Skeletal muscle cell (primary cell): ENCODE results near the gene TMC6.
"Not testable (repeated sequence)": the region's sequence is repeated elsewhere in the genome, so short reads cannot be mapped to it uniquely, and the experiment has no call there.

ENCODE experiments used
- DNase-seq: peaks from one replicate; pipeline ENCODE4 v3.0.0-alpha.2; 2010; ENCODE audit warnings: low read depth
- H3K4me3 ChIP-seq: 2 replicates; pipeline ENCODE4 v1.5.1; 2011; ENCODE audit warnings: low read depth, mild to moderate bottlenecking, control low read depth, low read length, moderate library complexity

Gene TMC6

GRCh38 chr17:78095035-78095434 lies 33.5 kb downstream of the TMC6 start:
- no peak for DNase-seq
- H3K4me3 ChIP-seq: no peak overlapping the region

- no peak for DNase-seq
- H3K4me3 ChIP-seq: no peak overlapping the region
Measured at GRCh38 chr17:78092794-78093324, 35.7 kb downstream of the TMC6 start.

DNA sequence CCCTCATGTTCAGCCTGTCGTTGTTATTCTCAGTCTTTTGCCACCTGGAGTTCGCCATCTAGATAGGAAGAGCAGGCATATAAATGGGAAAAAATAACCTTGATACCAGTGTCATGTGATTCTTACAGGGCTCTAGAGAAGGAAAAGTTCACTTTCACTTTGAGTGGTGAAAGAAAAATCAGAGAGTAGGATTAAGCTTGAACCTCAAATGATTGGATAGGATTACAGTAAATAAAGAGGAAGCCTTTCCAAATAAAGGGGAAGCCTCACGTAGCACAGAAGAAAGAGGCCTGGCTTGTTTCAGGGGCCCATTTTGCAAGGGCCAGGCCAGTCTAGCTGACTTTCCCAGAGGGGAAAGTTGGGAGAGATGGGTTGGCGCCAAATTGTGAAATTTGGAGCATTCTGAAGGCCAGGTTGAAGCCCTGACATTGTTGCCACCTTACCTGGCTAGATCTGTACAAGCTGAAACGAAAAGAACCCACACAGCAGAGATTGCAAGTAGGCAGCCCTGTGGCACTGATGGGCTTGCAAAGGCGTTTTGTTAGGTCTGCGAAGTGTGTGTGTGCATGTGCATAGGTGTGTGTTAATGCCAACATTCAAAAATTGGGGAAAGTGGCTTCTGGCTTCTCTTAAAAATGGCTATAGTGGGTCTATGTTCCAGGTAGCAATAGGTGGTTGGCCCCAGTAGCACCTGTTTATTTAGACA lies 38.8 kb downstream of the TMC6 start:
- no peak overlapping the region for H3K4me3 ChIP-seq
- DNase-seq: no peak

DNA sequence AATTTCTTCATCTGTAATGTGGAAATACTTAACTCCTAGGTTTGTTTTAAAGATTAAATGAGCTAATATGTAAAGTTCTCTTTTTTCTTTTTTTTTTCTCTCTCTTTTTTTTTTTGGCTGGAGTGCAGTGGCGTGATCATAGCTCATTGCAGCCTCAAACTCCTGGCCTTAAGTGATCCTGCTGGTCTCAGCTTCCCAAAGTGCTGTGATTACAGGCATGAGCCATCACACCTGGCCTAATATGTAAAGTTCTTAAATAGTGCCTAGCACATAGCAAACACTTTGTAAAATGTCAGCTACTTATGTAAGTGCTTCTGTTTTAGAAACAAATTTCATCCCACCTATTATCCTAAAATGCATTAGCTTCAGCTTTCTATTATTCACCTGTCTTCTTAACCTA lies 40.0 kb downstream of the TMC6 start:
- DNase-seq: no peak
- no peak overlapping the region for H3K4me3 ChIP-seq

DNA sequence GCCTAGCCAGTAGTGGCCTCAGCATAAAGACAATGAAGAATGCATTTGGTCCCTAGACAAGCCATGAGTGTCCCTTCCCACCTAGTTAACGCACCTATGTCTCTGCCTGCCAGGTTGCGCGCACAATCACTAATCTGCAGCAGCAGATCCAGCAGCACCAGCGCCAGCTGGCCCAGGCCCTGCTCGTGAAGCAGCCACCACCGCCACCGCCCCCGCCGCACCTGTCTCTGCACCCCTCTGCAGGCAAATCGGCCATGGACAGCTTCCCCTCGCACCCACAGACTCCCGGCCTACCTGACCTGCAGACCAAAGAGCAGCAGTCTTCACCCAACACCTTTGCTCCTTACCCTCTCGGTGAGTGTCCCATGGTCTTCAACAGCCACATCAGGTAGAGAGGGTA lies 41.8 kb downstream of the TMC6 start:
- no peak for DNase-seq
- H3K4me3 ChIP-seq: no peak overlapping the region

GRCh38 chr17:78082988-78083387 lies 45.6 kb downstream of the TMC6 start:
- DNase-seq: no peak

GRCh38 chr17:78082355-78082872 lies 46.1 kb downstream of the TMC6 start:
- H3K4me3 ChIP-seq, DNase-seq: not testable (repeated sequence)

More at GRCh38 chr17:78082988-78083387, 45.6 kb downstream of the TMC6 start:
- H3K4me3 ChIP-seq: no peak overlapping the region

- no peak overlapping the region for H3K4me3 ChIP-seq
- DNase-seq: no peak
Measured at GRCh38 chr17:78081551-78081950, 47.0 kb downstream of the TMC6 start.

GRCh38 chr17:78079253-78079652 lies 49.3 kb downstream of the TMC6 start:
- DNase-seq: no peak
- H3K4me3 ChIP-seq: no peak overlapping the region

GRCh38 chr17:78075545-78075944 lies 53.0 kb downstream of the TMC6 start:
- H3K4me3 ChIP-seq: no peak overlapping the region
- no peak for DNase-seq

DNA sequence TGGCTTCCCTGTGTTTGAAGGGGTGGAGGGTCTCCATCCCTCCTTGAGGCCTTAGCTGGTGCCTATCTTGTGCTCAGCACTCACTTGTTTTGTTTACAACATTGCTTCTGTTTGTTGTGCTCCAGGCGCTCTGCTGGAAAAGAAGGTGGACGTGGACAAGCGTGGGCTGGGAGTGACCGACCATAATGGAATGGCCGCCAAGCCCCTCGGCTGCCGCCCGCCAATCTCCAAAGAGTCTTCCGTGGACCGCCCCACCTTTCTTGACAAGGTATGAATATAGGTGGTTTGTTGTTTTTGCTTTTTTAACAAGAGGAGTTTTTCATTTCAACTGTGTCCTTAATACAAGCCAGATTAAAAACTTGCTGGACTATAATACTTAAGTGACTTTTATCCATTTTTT lies 53.5 kb downstream of the TMC6 start:
- DNase-seq: no peak
- no peak overlapping the region for H3K4me3 ChIP-seq

DNA sequence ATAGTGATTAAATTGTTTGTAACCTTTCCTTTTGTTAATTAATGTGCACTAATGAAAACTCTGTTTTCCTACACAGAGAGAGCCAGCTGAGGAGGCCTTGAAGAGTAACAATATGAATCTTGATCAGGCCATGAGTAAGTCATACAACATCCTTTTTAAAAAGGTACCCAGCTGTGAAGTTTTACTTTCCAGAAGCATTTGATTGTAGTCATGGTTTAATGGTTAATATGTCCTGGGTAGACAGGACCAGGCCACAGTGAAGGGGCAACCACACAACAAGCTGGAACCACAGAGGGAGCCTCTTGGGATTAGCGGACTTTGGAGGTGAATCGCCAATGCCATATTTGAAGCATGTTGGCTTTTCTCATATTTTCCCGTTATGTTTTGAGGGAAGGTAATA lies 55.6 kb downstream of the TMC6 start:
- DNase-seq: no peak
- H3K4me3 ChIP-seq: no peak overlapping the region

GRCh38 chr17:78069695-78070094 lies 58.9 kb downstream of the TMC6 start:
- no peak overlapping the region for H3K4me3 ChIP-seq
- DNase-seq: no peak

DNA sequence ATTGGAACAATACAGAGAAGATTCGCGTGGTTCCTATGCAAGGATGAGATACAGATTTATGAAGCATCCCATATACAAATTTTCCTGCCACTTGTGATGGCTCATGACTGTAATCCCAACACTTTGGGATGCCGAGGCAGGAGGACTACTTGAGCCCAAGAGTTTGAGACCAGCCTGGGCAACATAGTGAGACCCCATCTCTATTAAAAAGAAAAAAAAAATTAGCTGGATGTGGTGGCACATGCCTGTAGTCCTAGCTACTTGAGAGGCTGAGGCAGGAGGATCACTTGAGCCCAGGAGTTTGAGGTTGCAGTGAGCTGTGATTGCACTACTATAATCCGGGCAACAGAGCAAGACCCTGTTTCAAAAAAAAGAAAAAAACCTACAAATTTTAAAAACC lies 61.6 kb downstream of the TMC6 start:
- not testable (repeated sequence) for DNase-seq, H3K4me3 ChIP-seq

- H3K4me3 ChIP-seq: no peak overlapping the region
- DNase-seq: no peak
Measured at GRCh38 chr17:78064708-78065107, 63.8 kb downstream of the TMC6 start.

DNA sequence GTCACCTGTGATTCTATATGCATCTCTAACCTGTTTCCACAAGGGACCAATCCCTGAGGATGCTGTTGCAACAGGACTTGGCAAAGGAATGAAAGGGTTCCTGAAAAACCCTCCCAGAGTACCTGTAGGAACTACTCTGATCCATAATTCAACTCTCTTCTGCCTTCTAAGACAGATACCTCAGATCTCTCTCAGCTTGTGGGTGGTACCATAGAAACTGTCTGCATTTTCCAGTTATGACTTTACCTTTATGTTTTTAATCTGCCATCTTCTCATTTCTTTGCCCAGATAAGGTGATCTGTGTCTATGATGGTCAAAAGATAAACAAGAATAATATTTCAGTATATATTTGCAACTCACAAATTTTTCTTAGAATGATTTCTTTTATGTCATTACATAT lies 65.1 kb downstream of the TMC6 start:
- no peak overlapping the region for H3K4me3 ChIP-seq
- DNase-seq: no peak

GRCh38 chr17:78062596-78062995 lies 66.0 kb downstream of the TMC6 start:
- no peak overlapping the region for H3K4me3 ChIP-seq
- no peak for DNase-seq
